Renal cortex interstitium (tissue), 11 donors: ENCODE measurements around the gene CDKL5. TPM values are rescaled to one million over a fixed set of nuclear protein-coding genes. Genes with fewer than 3 reads are reported as not detected.

Source experiments
- DNase-seq, 11 donors: peaks; one replicate each; pipeline ENCODE4 v3.0.0-alpha.2; 2013; ENCODE audit warnings: low read depth in 9 of 11, low spot score in 4 of 11; ENCODE audit errors: extremely low read depth in 1 of 11
- polyA plus RNA-seq, 3 donors: library from polyadenylated mRNA; unstranded; fragments of 120-200 nt; gene quantifications; one replicate each; pipeline ENCODE4 v1.2.1, GENCODE V29; 2013; ENCODE audit not compliant: insufficient read length in 3 of 3

CDKL5 gene
- polyA plus RNA-seq, 3 donors, result 12.4 to 16.8 (median 15.8) TPM

GRCh38 chrX:18674417-18674787 is 249.0 kb downstream of the CDKL5 start:
- DNase-seq, result peak in 1 of 11 donors; percentile 10

- DNase-seq, result peak; percentile 62 to 72 (median 65)
These were observed 249.7 kb downstream of the CDKL5 start for GRCh38 chrX:18674788-18675735.

- no peak for DNase-seq
These were observed 250.6 kb downstream of the CDKL5 start for GRCh38 chrX:18676050-18676449.

- DNase-seq, result peak in 1 of 11 donors; percentile 7
These were observed 251.1 kb downstream of the CDKL5 start for GRCh38 chrX:18676470-18676869.

- no peak for DNase-seq
These were observed 251.9 kb downstream of the CDKL5 start for GRCh38 chrX:18677161-18677869.

- DNase-seq, result no peak
These were observed 256.6 kb downstream of the CDKL5 start for GRCh38 chrX:18681996-18682395.

- DNase-seq, result no peak
These were observed 257.6 kb downstream of the CDKL5 start for GRCh38 chrX:18682979-18683387.

- no peak for DNase-seq
These were observed 262.6 kb downstream of the CDKL5 start for GRCh38 chrX:18687856-18688495.

- no peak for DNase-seq
These were observed 266.0 kb downstream of the CDKL5 start for GRCh38 chrX:18691431-18691830.

GRCh38 chrX:18692541-18692940 is 267.1 kb downstream of the CDKL5 start:
- DNase-seq, result no peak

- DNase-seq, result no peak
These were observed 271.2 kb downstream of the CDKL5 start for GRCh38 chrX:18696653-18697052.

GRCh38 chrX:18698737-18699650 is 273.6 kb downstream of the CDKL5 start:
- DNase-seq, result no peak

GRCh38 chrX:18701621-18702361 is 276.4 kb downstream of the CDKL5 start:
- peak in 1 of 11 donors; percentile 5 for DNase-seq

GRCh38 chrX:18702362-18703195 is 277.2 kb downstream of the CDKL5 start:
- DNase-seq, result no peak
